Measurements from ENCODE around the gene CST5.

GRCh38 chr20:23923891-23924435 is 44.4 kb upstream of the CST5 start:
- no peak for TF ChIP-seq CTCF (conservative IDR thresholded peaks at IDR 0.05; ENCODE audit: low read length)
- TF ChIP-seq EZH2phosphoT487 (IDR thresholded peaks at IDR 0.05; ENCODE audit: borderline replicate concordance, low read depth, low read length), result no peak

All from OCI-LY7 (cell line).